Measurements from ENCODE around the gene DAPK2.

Gene DAPK2

GRCh38 chr15:64016257-64016656, 30.0 kb downstream of the DAPK2 start:
- DNase-seq (ENCODE audit: extremely low spot score) = no peak
- POLR2A ChIA-PET = no interaction called here
- TF ChIP-seq ZNF384 (IDR thresholded peaks at IDR 0.05) = no peak
- no peak for TF ChIP-seq SP1 (IDR thresholded peaks at IDR 0.05)
- TF ChIP-seq FOXA1 (IDR thresholded peaks at IDR 0.05) = no peak
- no peak for TF ChIP-seq ARNT (IDR thresholded peaks at IDR 0.05)
- TF ChIP-seq HDGF (IDR thresholded peaks at IDR 0.05; ENCODE audit: borderline replicate concordance) = no peak
- TF ChIP-seq LEF1 (IDR thresholded peaks at IDR 0.05; ENCODE audit: borderline replicate concordance) = no peak
- TF ChIP-seq PKNOX1 (IDR thresholded peaks at IDR 0.05) = no peak
- TF ChIP-seq TARDBP (IDR thresholded peaks at IDR 0.05) = no peak
- no peak for TF ChIP-seq SUZ12 (IDR thresholded peaks at IDR 0.05)
- no peak for TF ChIP-seq CTBP1 (IDR thresholded peaks at IDR 0.05; ENCODE audit: borderline replicate concordance)
- no peak for TF ChIP-seq L3MBTL2 (conservative IDR thresholded peaks at IDR 0.05)
- no peak for TF ChIP-seq NFRKB (IDR thresholded peaks at IDR 0.05)
- no peak for TF ChIP-seq FOXK2 (IDR thresholded peaks at IDR 0.05)
- no peak for TF ChIP-seq BHLHE40 (IDR thresholded peaks at IDR 0.05; ENCODE audit: borderline replicate concordance)
- TF ChIP-seq FOXM1 (IDR thresholded peaks at IDR 0.05; ENCODE audit: borderline replicate concordance) = no peak
- no peak for TF ChIP-seq ELF4 (IDR thresholded peaks at IDR 0.05)
- CTCF ChIA-PET = no interaction called here

GRCh38 chr15:64014995-64015394, 31.3 kb downstream of the DAPK2 start:
- CTCF ChIA-PET = no interaction called here

GRCh38 chr15:64013179-64014062, 32.9 kb downstream of the DAPK2 start:
- ChIA-PET CTCF (no interaction called here), POLR2A (interaction anchor here (1.0 kb wide), 1 partner anchor 9 kb away, joined by 3 read pairs; no protein-coding TSS in a partner anchor)
- TF ChIP-seq SUZ12 (IDR thresholded peaks at IDR 0.05) (no peak), ARNT (IDR thresholded peaks at IDR 0.05) (no peak), CTBP1 (IDR thresholded peaks at IDR 0.05; ENCODE audit: borderline replicate concordance) (no peak), HDGF (IDR thresholded peaks at IDR 0.05; ENCODE audit: borderline replicate concordance) (no peak), PKNOX1 (IDR thresholded peaks at IDR 0.05) (no peak), TARDBP (IDR thresholded peaks at IDR 0.05) (no peak), SP1 (IDR thresholded peaks at IDR 0.05) (no peak), ZNF384 (IDR thresholded peaks at IDR 0.05) (no peak), NFRKB (IDR thresholded peaks at IDR 0.05) (no peak), BHLHE40 (IDR thresholded peaks at IDR 0.05; ENCODE audit: borderline replicate concordance) (no peak), ELF4 (IDR thresholded peaks at IDR 0.05) (no peak), L3MBTL2 (conservative IDR thresholded peaks at IDR 0.05) (no peak), FOXA1 (IDR thresholded peaks at IDR 0.05) (no peak), FOXK2 (IDR thresholded peaks at IDR 0.05) (no peak), LEF1 (IDR thresholded peaks at IDR 0.05; ENCODE audit: borderline replicate concordance) (no peak), FOXM1 (IDR thresholded peaks at IDR 0.05; ENCODE audit: borderline replicate concordance) (no peak)
- no peak for DNase-seq (ENCODE audit: extremely low spot score)

More at GRCh38 chr15:64014995-64015394, 31.3 kb downstream of the DAPK2 start:
- no peak for DNase-seq (ENCODE audit: extremely low spot score)
- POLR2A ChIA-PET = no interaction called here
- TF ChIP-seq FOXK2 (IDR thresholded peaks at IDR 0.05) (no peak), ARNT (IDR thresholded peaks at IDR 0.05) (no peak), L3MBTL2 (conservative IDR thresholded peaks at IDR 0.05) (no peak), TARDBP (IDR thresholded peaks at IDR 0.05) (no peak), HDGF (IDR thresholded peaks at IDR 0.05; ENCODE audit: borderline replicate concordance) (no peak), NFRKB (IDR thresholded peaks at IDR 0.05) (no peak), PKNOX1 (IDR thresholded peaks at IDR 0.05) (no peak), ELF4 (IDR thresholded peaks at IDR 0.05) (no peak), SP1 (IDR thresholded peaks at IDR 0.05) (no peak), CTBP1 (IDR thresholded peaks at IDR 0.05; ENCODE audit: borderline replicate concordance) (no peak), BHLHE40 (IDR thresholded peaks at IDR 0.05; ENCODE audit: borderline replicate concordance) (no peak), ZNF384 (IDR thresholded peaks at IDR 0.05) (no peak), FOXM1 (IDR thresholded peaks at IDR 0.05; ENCODE audit: borderline replicate concordance) (no peak), FOXA1 (IDR thresholded peaks at IDR 0.05) (no peak)

GRCh38 chr15:64011736-64012135, 34.5 kb downstream of the DAPK2 start:
- POLR2A ChIA-PET = no interaction called here

GRCh38 chr15:64010719-64011118, 35.6 kb downstream of the DAPK2 start:
- TF ChIP-seq TARDBP (IDR thresholded peaks at IDR 0.05) = no peak
- TF ChIP-seq NFRKB (IDR thresholded peaks at IDR 0.05) = no peak
- TF ChIP-seq ARNT (IDR thresholded peaks at IDR 0.05) = no peak
- no peak for TF ChIP-seq SUZ12 (IDR thresholded peaks at IDR 0.05)
- TF ChIP-seq HDGF (IDR thresholded peaks at IDR 0.05; ENCODE audit: borderline replicate concordance) = no peak
- TF ChIP-seq BHLHE40 (IDR thresholded peaks at IDR 0.05; ENCODE audit: borderline replicate concordance) = no peak
- ChIA-PET POLR2A (no interaction called here), CTCF (interaction anchor here (0.6 kb wide), 1 partner anchor 22 kb away, joined by 3 read pairs; no protein-coding TSS in a partner anchor)
- DNase-seq (ENCODE audit: extremely low spot score) = no peak

More at GRCh38 chr15:64011736-64012135, 34.5 kb downstream of the DAPK2 start:
- DNase-seq (ENCODE audit: extremely low spot score) = no peak
- CTCF ChIA-PET = no interaction called here
- no peak for TF ChIP-seq ARNT (IDR thresholded peaks at IDR 0.05)

GRCh38 chr15:64009798-64010261, 36.5 kb downstream of the DAPK2 start:
- no peak for TF ChIP-seq FOXM1 (IDR thresholded peaks at IDR 0.05; ENCODE audit: borderline replicate concordance)
- TF ChIP-seq SP1 (IDR thresholded peaks at IDR 0.05) = no peak
- no peak for TF ChIP-seq ZNF384 (IDR thresholded peaks at IDR 0.05)
- no peak for TF ChIP-seq ELF4 (IDR thresholded peaks at IDR 0.05)
- no peak for TF ChIP-seq ARNT (IDR thresholded peaks at IDR 0.05)
- no peak for TF ChIP-seq CTBP1 (IDR thresholded peaks at IDR 0.05; ENCODE audit: borderline replicate concordance)
- no peak for TF ChIP-seq L3MBTL2 (conservative IDR thresholded peaks at IDR 0.05)
- no peak for TF ChIP-seq PKNOX1 (IDR thresholded peaks at IDR 0.05)
- no peak for TF ChIP-seq TARDBP (IDR thresholded peaks at IDR 0.05)
- no peak for TF ChIP-seq FOXK2 (IDR thresholded peaks at IDR 0.05)
- TF ChIP-seq FOXA1 (IDR thresholded peaks at IDR 0.05) = no peak
- no peak for TF ChIP-seq HDGF (IDR thresholded peaks at IDR 0.05; ENCODE audit: borderline replicate concordance)
- no peak for TF ChIP-seq BHLHE40 (IDR thresholded peaks at IDR 0.05; ENCODE audit: borderline replicate concordance)

More at GRCh38 chr15:64009798-64010261, 36.5 kb downstream of the DAPK2 start:
- DNase-seq (ENCODE audit: extremely low spot score) = no peak
- ChIA-PET POLR2A (interaction anchor here (1.0 kb wide), 1 partner anchor 12 kb away, joined by 4 read pairs; no protein-coding TSS in a partner anchor), CTCF (no interaction called here)

Measured in HEK293T (cell line).